ENCODE measurements around the gene PPARGC1A. TPM values are rescaled to one million over a fixed set of nuclear protein-coding genes. Genes with fewer than 3 reads are reported as not detected.

Gene PPARGC1A
- total RNA-seq, 2 donors from 2014 or later, result 9.2 to 14.7 TPM

DNA sequence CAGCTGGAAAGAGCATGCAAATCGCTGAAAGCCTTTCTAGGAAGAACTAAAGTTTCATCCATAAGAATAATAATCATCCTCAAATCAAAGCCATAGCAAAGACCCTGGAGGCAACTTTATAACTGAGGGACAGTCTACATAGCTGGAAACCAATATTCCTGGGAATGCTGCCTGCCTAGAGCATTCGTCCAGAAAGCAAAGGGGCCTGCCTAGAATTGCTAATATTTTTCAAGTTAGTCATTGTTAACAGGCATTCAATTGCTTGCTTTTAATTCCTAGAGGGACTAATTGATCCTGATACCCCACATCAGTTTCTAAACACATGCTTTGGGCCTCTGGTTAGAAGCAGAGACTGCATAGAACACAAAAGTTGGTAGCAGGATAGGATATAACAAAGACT is 4.2 kb upstream of the PPARGC1A start:
- H3K36me3 ChIP-seq, result no peaks in the 10 kb centered on the region
- no peaks in the 10 kb centered on the region for H3K27me3 ChIP-seq (replicated peaks; ENCODE audit: insufficient read depth)
- DNase-seq (ENCODE audit: low spot score), result no peak
- no peak overlapping the region for H3K27ac ChIP-seq
- no peak overlapping the region for H3K4me3 ChIP-seq
- TF ChIP-seq, protein P1, sequence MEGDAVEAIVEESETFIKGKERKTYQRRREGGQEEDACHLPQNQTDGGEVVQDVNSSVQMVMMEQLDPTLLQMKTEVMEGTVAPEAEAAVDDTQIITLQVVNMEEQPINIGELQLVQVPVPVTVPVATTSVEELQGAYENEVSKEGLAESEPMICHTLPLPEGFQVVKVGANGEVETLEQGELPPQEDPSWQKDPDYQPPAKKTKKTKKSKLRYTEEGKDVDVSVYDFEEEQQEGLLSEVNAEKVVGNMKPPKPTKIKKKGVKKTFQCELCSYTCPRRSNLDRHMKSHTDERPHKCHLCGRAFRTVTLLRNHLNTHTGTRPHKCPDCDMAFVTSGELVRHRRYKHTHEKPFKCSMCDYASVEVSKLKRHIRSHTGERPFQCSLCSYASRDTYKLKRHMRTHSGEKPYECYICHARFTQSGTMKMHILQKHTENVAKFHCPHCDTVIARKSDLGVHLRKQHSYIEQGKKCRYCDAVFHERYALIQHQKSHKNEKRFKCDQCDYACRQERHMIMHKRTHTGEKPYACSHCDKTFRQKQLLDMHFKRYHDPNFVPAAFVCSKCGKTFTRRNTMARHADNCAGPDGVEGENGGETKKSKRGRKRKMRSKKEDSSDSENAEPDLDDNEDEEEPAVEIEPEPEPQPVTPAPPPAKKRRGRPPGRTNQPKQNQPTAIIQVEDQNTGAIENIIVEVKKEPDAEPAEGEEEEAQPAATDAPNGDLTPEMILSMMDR (IDR thresholded peaks at IDR 0.05), result no peak
- no peak for TF ChIP-seq POLR2AphosphoS5 (IDR thresholded peaks at IDR 0.05)
- no peak for TF ChIP-seq POLR2A (IDR thresholded peaks at IDR 0.05)
- intact Hi-C loops (cut with DNase I), result loop anchor here (5.0 kb wide), 1 partner anchor 38 kb away; no protein-coding TSS in a partner anchor
- no peaks in the 10 kb centered on the region for H3K9me3 ChIP-seq
- H3K4me1 ChIP-seq (replicated peaks), result no peaks in the 10 kb centered on the region
- WGBS, result 72% methylated on average over 2 of the region's 2 CpGs

GRCh38 chr4:23891064-23891421 is 1.2 kb upstream of the PPARGC1A start:
- no peaks in the 10 kb centered on the region for H3K36me3 ChIP-seq
- TF ChIP-seq, protein P1 (IDR thresholded peaks at IDR 0.05), result no peak
- no peak for TF ChIP-seq POLR2AphosphoS5 (IDR thresholded peaks at IDR 0.05)
- no peak for TF ChIP-seq POLR2A (IDR thresholded peaks at IDR 0.05)
- no peaks in the 10 kb centered on the region for H3K9me3 ChIP-seq
- DNase-seq (ENCODE audit: low spot score), result no peak
- WGBS, result 14% methylated on average over 1 of the region's 1 CpG
- peak overlapping the region; percentile 28 to 34 for H3K4me3 ChIP-seq
- intact Hi-C loops (cut with DNase I), result loop anchor here (5.0 kb wide), 1 partner anchor 41 kb away; no protein-coding TSS in a partner anchor
- H3K4me1 ChIP-seq (replicated peaks), result no peaks in the 10 kb centered on the region
- H3K27me3 ChIP-seq (replicated peaks; ENCODE audit: insufficient read depth), result no peaks in the 10 kb centered on the region
- peak overlapping the region in 1 of 2 donors; percentile 60 for H3K27ac ChIP-seq

DNA sequence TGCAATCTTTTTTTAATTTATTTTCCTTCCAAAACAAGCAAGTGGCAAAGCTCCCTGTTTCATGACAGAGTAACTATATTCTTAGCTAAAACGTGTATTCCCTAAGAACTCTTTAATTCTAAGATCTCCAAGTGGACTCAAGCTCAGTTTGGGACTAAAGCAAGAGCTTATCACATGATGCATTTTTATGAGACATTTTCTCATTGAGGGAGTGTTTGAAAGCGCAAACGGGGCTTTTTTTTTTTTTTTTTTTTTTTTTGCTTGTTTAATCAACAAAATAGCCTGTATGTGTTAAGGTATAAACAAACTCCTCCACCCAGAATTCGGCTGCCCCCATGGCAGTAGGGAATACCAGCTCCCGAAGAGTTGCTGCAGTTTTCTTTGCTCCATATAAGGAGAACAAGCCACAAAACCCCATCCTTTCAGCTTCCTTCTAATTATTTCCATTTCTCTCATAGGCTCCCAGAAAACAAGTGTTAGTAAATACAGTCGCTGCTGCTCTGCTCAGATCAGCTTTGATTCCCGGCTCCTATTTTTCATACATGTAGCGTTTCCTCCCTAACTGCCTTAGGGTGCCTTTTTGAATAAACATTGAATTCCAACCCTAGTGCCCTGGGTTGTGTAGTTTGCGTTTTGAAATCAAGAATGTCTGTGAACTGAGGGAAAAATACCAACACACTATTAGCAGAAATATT is 669 bp upstream of the PPARGC1A start:
- TF ChIP-seq, protein P1 (IDR thresholded peaks at IDR 0.05), result no peak
- TF ChIP-seq POLR2A (IDR thresholded peaks at IDR 0.05), result no peak
- TF ChIP-seq POLR2AphosphoS5 (IDR thresholded peaks at IDR 0.05), result no peak
- intact Hi-C loops (cut with DNase I), result loop anchor here (5.0 kb wide), 1 partner anchor 42 kb away; no protein-coding TSS in a partner anchor
- H3K4me3 ChIP-seq, result peak overlapping the region; percentile 28 to 34

GRCh38 chr4:23889391-23889790 is 456 bp downstream of the PPARGC1A start:
- intact Hi-C loops (cut with DNase I), result no loop called here
- DNase-seq (ENCODE audit: low spot score), result no peak
- WGBS, result 0% methylated on average over 3 of the region's 3 CpGs
- no peaks in the 10 kb centered on the region for H3K36me3 ChIP-seq
- peak overlapping the region; percentile 60 to 62 for H3K27ac ChIP-seq
- no peaks in the 10 kb centered on the region for H3K4me1 ChIP-seq (replicated peaks)
- no peaks in the 10 kb centered on the region for H3K9me3 ChIP-seq
- H3K4me3 ChIP-seq, result peak overlapping the region; percentile 28 to 34
- no peak for TF ChIP-seq POLR2A (IDR thresholded peaks at IDR 0.05)
- no peak for TF ChIP-seq POLR2AphosphoS5 (IDR thresholded peaks at IDR 0.05)
- TF ChIP-seq, protein P1 (IDR thresholded peaks at IDR 0.05), result no peak
- no peaks in the 10 kb centered on the region for H3K27me3 ChIP-seq (replicated peaks; ENCODE audit: insufficient read depth)

More for the DNA sequence above, 669 bp upstream of the PPARGC1A start:
- H3K27ac ChIP-seq, result peak overlapping the region; percentile 60 to 62
- no peaks in the 10 kb centered on the region for H3K36me3 ChIP-seq
- 3% methylated on average over 9 of the region's 9 CpGs for WGBS
- no peaks in the 10 kb centered on the region for H3K9me3 ChIP-seq
- H3K4me1 ChIP-seq (replicated peaks), result no peaks in the 10 kb centered on the region
- H3K27me3 ChIP-seq (replicated peaks; ENCODE audit: insufficient read depth), result no peaks in the 10 kb centered on the region
- no peak for DNase-seq (ENCODE audit: low spot score)
